GM23338 (cell line): ENCODE results near the gene HEYL. TPM values are rescaled to one million over a fixed set of nuclear protein-coding genes. Genes with fewer than 3 reads are reported as not detected.
A peak's percentile ranks its signal among the peaks of the same experiment; 100 is the strongest.

Experiments
- ATAC-seq: fragments of 200-7000 bp; cut with Tn5 transposase; 3 replicates; pipeline ENCODE4 v1.9.1; 2020
- DNase-seq: peaks from one replicate; pipeline ENCODE4 v3.0.0-alpha.2; 2015; ENCODE audit warnings: low spot score
- H2AFZ ChIP-seq: fragments of 200-600 bp; sonication (generic); 2 replicates; pipeline ENCODE4 v1.8.0; 2016; ENCODE audit warnings: antibody characterized with exemption, mild to moderate bottlenecking, moderate library complexity
- H3F3A ChIP-seq: fragments of 200-600 bp; sonication (generic); replicated peaks from 2 replicates; pipeline ENCODE4 v1.8.0; 2017; ENCODE audit warnings: antibody characterized with exemption, mixed run types, low read depth
- H3K27ac ChIP-seq: fragments of 200-600 bp; sonication (generic); 2 replicates; pipeline ENCODE4 v1.6.1; 2016; ENCODE audit warnings: low read depth
- H3K27me3 ChIP-seq: fragments of 200-600 bp; sonication (generic); 2 replicates; pipeline ENCODE4 v1.8.0; 2016; ENCODE audit warnings: mild to moderate bottlenecking, mixed run types, moderate library complexity; ENCODE audit not compliant: insufficient read depth
- H3K36me3 ChIP-seq: fragments of 200-600 bp; sonication (generic); 2 replicates; pipeline ENCODE4 v1.8.0; 2016; ENCODE audit warnings: mild to moderate bottlenecking; ENCODE audit not compliant: insufficient read depth
- H3K4me1 ChIP-seq: fragments of 200-600 bp; sonication (generic); 2 replicates; pipeline ENCODE4 v1.8.0; 2016; ENCODE audit warnings: mild to moderate bottlenecking, moderate library complexity; ENCODE audit not compliant: insufficient read depth
- H3K4me2 ChIP-seq: fragments of 200-600 bp; sonication (generic); 2 replicates; pipeline ENCODE4 v1.7.1; 2017; ENCODE audit warnings: mixed run types
- H3K4me3 ChIP-seq: fragments of 200-600 bp; sonication (generic); 2 replicates; pipeline ENCODE4 v1.6.1; 2016; ENCODE audit warnings: mixed run types
- H3K79me2 ChIP-seq: fragments of 200-600 bp; sonication (generic); replicated peaks from 2 replicates; pipeline ENCODE4 v1.8.0; 2017; ENCODE audit warnings: mild to moderate bottlenecking; ENCODE audit not compliant: insufficient read depth
- H3K9me2 ChIP-seq: fragments of 200-600 bp; sonication (generic); 2 replicates; pipeline ENCODE4 v1.8.0; 2017; ENCODE audit not compliant: insufficient read depth
- H4K20me1 ChIP-seq: fragments of 200-600 bp; sonication (generic); replicated peaks from 2 replicates; pipeline ENCODE4 v1.8.0; 2017; ENCODE audit warnings: mild to moderate bottlenecking; ENCODE audit not compliant: insufficient read depth
- H3K27ac Mint-ChIP-seq: 2 replicates; pipeline ENCODE4 v1.8.0; 2020; ENCODE audit warnings: inconsistent platforms, mild to moderate bottlenecking, moderate library complexity, mixed read lengths
- H3K27me3 Mint-ChIP-seq: 3 replicates; pipeline ENCODE4 v1.8.0; 2022; ENCODE audit warnings: low read depth, mild to moderate bottlenecking, moderate library complexity, mixed read lengths, inconsistent platforms; ENCODE audit not compliant: insufficient read depth, poor library complexity
- H3K36me3 Mint-ChIP-seq: 3 replicates; pipeline ENCODE4 v1.8.0; 2021; ENCODE audit warnings: low read depth, mild to moderate bottlenecking, inconsistent platforms, moderate library complexity, mixed read lengths
- H3K4me1 Mint-ChIP-seq: 3 replicates; pipeline ENCODE4 v1.8.0; 2020; ENCODE audit warnings: mild to moderate bottlenecking, inconsistent platforms, mixed read lengths
- H3K4me3 Mint-ChIP-seq: 3 replicates; pipeline ENCODE4 v1.8.0; 2021; ENCODE audit warnings: moderate library complexity, mild to moderate bottlenecking, inconsistent platforms, mixed read lengths
- H3K9me3 Mint-ChIP-seq: 3 replicates; pipeline ENCODE4 v1.8.0; 2020; ENCODE audit warnings: moderate library complexity, mild to moderate bottlenecking, inconsistent platforms, mixed read lengths
- CTCF ChIP-seq, 2 experiments: fragments of 200-600 bp in 1 of 2; sonication (generic) in 1 of 2; conservative IDR thresholded peaks; 2 replicates each; pipeline versions ENCODE4 v1.5.1 to v1.6.1; 2016 to 2017; ENCODE audit warnings: antibody characterized with exemption in 2 of 2, low read depth in 2 of 2, mild to moderate bottlenecking in 2 of 2, moderate library complexity in 1 of 2
- EZH2 ChIP-seq: fragments of 200-600 bp; sonication (generic); IDR thresholded peaks from one replicate; pipeline ENCODE4 v1.8.0; 2017; ENCODE audit warnings: antibody characterized with exemption, mild to moderate bottlenecking, low read depth; ENCODE audit not compliant: unreplicated experiment
- EZH2phosphoT487 ChIP-seq: fragments of 200-600 bp; sonication (generic); IDR thresholded peaks from one replicate; pipeline ENCODE4 v1.8.1; 2018; ENCODE audit warnings: antibody characterized with exemption; ENCODE audit not compliant: unreplicated experiment
- NANOG ChIP-seq: IDR thresholded peaks from 2 replicates; pipeline ENCODE4 v1.6.1; 2016; ENCODE audit warnings: antibody characterized with exemption, borderline replicate concordance
- POLR2AphosphoS5 ChIP-seq: IDR thresholded peaks from 2 replicates; pipeline ENCODE4 v1.6.1; 2016; ENCODE audit warnings: antibody characterized with exemption, low read depth
- REST ChIP-seq: IDR thresholded peaks from one replicate; pipeline ENCODE4 v1.6.1; 2018; ENCODE audit warnings: antibody characterized with exemption; ENCODE audit not compliant: unreplicated experiment
- STAT1 ChIP-seq: IDR thresholded peaks from one replicate; pipeline ENCODE4 v1.6.1; 2016; ENCODE audit warnings: antibody characterized with exemption; ENCODE audit not compliant: unreplicated experiment
- ZNF331 ChIP-seq: fragments of 250-450 bp; sonication (Bioruptor Pico); IDR thresholded peaks from 2 replicates; pipeline ENCODE4 v1.5.0; 2020; ENCODE audit warnings: low read depth, mild to moderate bottlenecking, moderate library complexity
- ZNF462 ChIP-seq: fragments of 250-450 bp; sonication (Bioruptor Pico); IDR thresholded peaks from 2 replicates; pipeline ENCODE4 v1.5.0; 2020; ENCODE audit warnings: mild to moderate bottlenecking, moderate library complexity
- polyA plus RNA-seq: library from polyadenylated mRNA; unstranded; fragments of >200 nt; fragmentation: Nextera tagmentation; extraction: Ambion mirVana; gene quantifications from 2 replicates; pipeline ENCODE4 v1.2.1, GENCODE V29; 2016
- total RNA-seq: library from RNA; depleted of rRNA; stranded (reverse); fragments of >200 nt; shearing (Covaris generic); gene quantifications from 2 replicates; pipeline ENCODE4 v1.2.3, GENCODE V29; 2014

HEYL gene
- total and polyA plus RNA-seq, 2 experiments from 2014 or later, result 1.6 to 4.5 TPM

GRCh38 chr1:39585933-39586332 lies 53.5 kb downstream of the HEYL start (continued):
- no peak for TF ChIP-seq REST

DNA sequence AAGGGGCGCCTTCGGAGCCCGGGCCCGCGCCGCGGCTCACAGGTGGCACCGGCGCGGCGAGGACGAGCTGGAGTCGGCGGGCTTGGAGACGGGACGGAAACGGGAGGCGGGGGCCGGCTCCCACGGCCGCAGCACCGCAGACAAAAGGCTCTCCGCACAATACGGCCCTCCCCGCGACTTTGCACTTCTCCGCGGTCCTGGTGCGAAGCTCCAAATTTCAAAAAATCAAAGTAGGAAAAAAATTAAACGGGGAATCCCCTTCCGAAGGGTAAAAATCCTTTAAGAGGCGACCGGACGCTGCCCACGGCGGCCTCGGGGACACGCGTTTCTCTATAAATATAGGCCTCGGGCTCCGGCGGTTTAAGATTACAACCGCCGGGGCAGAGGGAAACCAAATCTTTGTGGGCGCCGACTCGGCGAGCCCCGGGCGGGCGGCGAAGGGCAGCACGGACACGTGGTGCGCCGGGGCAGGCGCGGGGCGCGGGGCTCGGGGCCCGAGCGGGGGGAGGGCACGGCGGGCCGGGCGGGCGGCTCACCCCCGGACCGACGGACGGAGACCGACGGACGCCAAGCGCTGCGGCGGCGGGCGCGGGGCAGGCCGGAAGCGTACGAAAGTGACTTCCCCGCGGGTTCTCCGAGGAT lies 63.3 kb downstream of the HEYL start:
- Histone ChIP-seq H3K79me2 (peaks cover 54% of the 10 kb centered on the region), H3K27ac (0 out of 2 replicates have a peak overlapping the region, but pooled peaks have one; percentile 45), H3F3A (peaks cover 5% of the 10 kb centered on the region), H3K9me2 (no peaks in the 10 kb centered on the region), H3K4me3 (peak overlapping the region; percentile 95), H3K4me2 (peak overlapping the region; percentile 97), H2AFZ (0 out of 2 replicates have a peak overlapping the region, but pooled peaks have one; percentile 38), H3K4me1 (peaks cover 19% of the 10 kb centered on the region), H4K20me1 (peaks cover 45% of the 10 kb centered on the region), H3K36me3 (peaks cover 21% of the 10 kb centered on the region), H3K27me3 (no peaks in the 10 kb centered on the region)
- DNase-seq (peak; percentile 39), ATAC-seq (peak; percentile 30)
- Mint-ChIP-seq H3K27ac (no peak overlapping the region; the same call in 1 of the 2 replicates), H3K9me3 (no peaks in the 10 kb centered on the region), H3K4me1 (peaks cover 22% of the 10 kb centered on the region), H3K4me3 (peak overlapping the region; percentile 92), H3K27me3 (peaks cover 9% of the 10 kb centered on the region), H3K36me3 (peaks cover 47% of the 10 kb centered on the region)
- no peak for TF ChIP-seq CTCF (conservative IDR thresholded peaks at IDR 0.05; ENCODE audit: low read depth in 2 of 2)
- no peak for TF ChIP-seq STAT1
- no peak for TF ChIP-seq REST
- TF ChIP-seq EZH2, result no peak
- TF ChIP-seq POLR2AphosphoS5, result no peak
- no peak for TF ChIP-seq ZNF331 (CRISPR knock-in tag)
- TF ChIP-seq EZH2phosphoT487, result no peak
- no peak for TF ChIP-seq NANOG
- no peak for TF ChIP-seq ZNF462 (CRISPR knock-in tag)
